Thoracic aorta (tissue), 2 donors: Measurements from ENCODE around the gene RUNDC1. TPM values are rescaled to one million over a fixed set of nuclear protein-coding genes. Genes with fewer than 3 reads are reported as not detected.

Experiments used
- ATAC-seq: fragments of 150-250 bp; one replicate; pipeline ENCODE4 v1.8.0; 2017; ENCODE audit warnings: low read depth; ENCODE audit not compliant: insufficient number of reproducible peaks, low FRiP score
- DNase-seq: peaks from one replicate; pipeline ENCODE4 v3.0.0-alpha.2; 2020; ENCODE audit warnings: low spot score
- H3K27ac ChIP-seq, 2 donors: fragments of 200-600 bp; sonication (generic); 1 replicate in 1 of 2; 2 replicates in 1 of 2; pipeline ENCODE4 v1.5.1; 2016; ENCODE audit warnings: mild to moderate bottlenecking in 2 of 2, moderate library complexity in 2 of 2
- H3K27me3 ChIP-seq: fragments of 200-600 bp; sonication (generic); replicated peaks from 2 replicates; pipeline ENCODE4 v1.6.0; 2016; ENCODE audit warnings: mild to moderate bottlenecking; ENCODE audit not compliant: insufficient read depth
- H3K36me3 ChIP-seq: fragments of 200-600 bp; sonication (generic); one replicate; pipeline ENCODE4 v1.5.1; 2016
- H3K4me1 ChIP-seq, 2 donors: fragments of 200-600 bp; sonication (generic); 1 replicate in 1 of 2; 2 replicates in 1 of 2; pipeline versions ENCODE4 v1.5.1 to v1.6.0; 2016; ENCODE audit warnings: low read depth in 2 of 2, mild to moderate bottlenecking in 1 of 2; ENCODE audit not compliant: control insufficient read depth in 1 of 2
- H3K4me3 ChIP-seq: fragments of 200-600 bp; sonication (generic); 2 replicates; pipeline ENCODE4 v1.5.1; 2016; ENCODE audit warnings: mild to moderate bottlenecking
- H3K9me3 ChIP-seq: fragments of 200-600 bp; sonication (generic); 2 replicates; pipeline ENCODE4 v1.5.1; 2016
- CTCF ChIP-seq: fragments of 200-600 bp; sonication (generic); IDR thresholded peaks from one replicate; pipeline ENCODE4 v1.5.1; 2019; ENCODE audit warnings: antibody characterized with exemption
- total RNA-seq, 2 donors: library from RNA; depleted of rRNA; stranded (reverse); fragments of >200 nt; gene quantifications; one replicate each; pipeline versions ENCODE4 v1.1.0 to v1.2.3, GENCODE V29; 2016

RUNDC1 gene
- total RNA-seq, 2 donors from 2014 or later: 16.6 to 17.9 TPM

GRCh38 chr17:43018932-43019331 lies 38.6 kb downstream of the RUNDC1 start:
- H3K27me3 ChIP-seq: no peaks in the 10 kb centered on the region
- peaks cover 12% of the 10 kb centered on the region for H3K36me3 ChIP-seq
- peaks cover 15 to 23% of the 10 kb centered on the region in 2 donors for H3K4me1 ChIP-seq
- H3K9me3 ChIP-seq: no peaks in the 10 kb centered on the region
- H3K4me3 ChIP-seq: no peak overlapping the region
- ATAC-seq (no peak), DNase-seq (no peak)
- no peak for TF ChIP-seq CTCF
- H3K27ac ChIP-seq: no peak overlapping the region

GRCh38 chr17:43019418-43019817 lies 39.1 kb downstream of the RUNDC1 start:
- ATAC-seq: no peak
- H3K4me1 ChIP-seq: peaks cover 15 to 23% of the 10 kb centered on the region in 2 donors
- H3K27ac ChIP-seq: peak overlapping the region in 1 of 2 donors; percentile 86
- TF ChIP-seq CTCF: no peak
- H3K9me3 ChIP-seq: no peaks in the 10 kb centered on the region
- no peak overlapping the region for H3K4me3 ChIP-seq
- H3K27me3 ChIP-seq: no peaks in the 10 kb centered on the region
- peaks cover 12% of the 10 kb centered on the region for H3K36me3 ChIP-seq
- no peak for DNase-seq

- H3K36me3 ChIP-seq: peaks cover 7% of the 10 kb centered on the region
- peaks cover 15 to 23% of the 10 kb centered on the region in 2 donors for H3K4me1 ChIP-seq
- H3K27ac ChIP-seq: peak overlapping the region in 1 of 2 donors; percentile 86
- DNase-seq: no peak
- no peaks in the 10 kb centered on the region for H3K9me3 ChIP-seq
- H3K4me3 ChIP-seq: peak overlapping the region; percentile 100
- no peaks in the 10 kb centered on the region for H3K27me3 ChIP-seq
- no peak for TF ChIP-seq CTCF
- no peak for ATAC-seq
Measured at GRCh38 chr17:43020030-43020621, 39.8 kb downstream of the RUNDC1 start.

GRCh38 chr17:43020789-43021740 lies 40.7 kb downstream of the RUNDC1 start:
- Histone ChIP-seq H3K36me3 (peaks cover 2% of the 10 kb centered on the region), H3K4me3 (peak overlapping the region; percentile 100), H3K27me3 (no peaks in the 10 kb centered on the region), H3K27ac (peak overlapping the region; percentile 71 to 86), H3K9me3 (no peaks in the 10 kb centered on the region), H3K4me1 (peaks cover 15 to 27% of the 10 kb centered on the region in 2 donors)
- peak; percentile 32 for ATAC-seq
- DNase-seq: no peak
- TF ChIP-seq CTCF: no peak

GRCh38 chr17:43021741-43022512 lies 41.6 kb downstream of the RUNDC1 start, which contains the start of gene VAT1:
TSS of gene VAT1 (minus strand) at chr17:43022385. CDS start at chr17:43022322, 63 bp downstream.
- Histone ChIP-seq H3K9me3 (no peaks in the 10 kb centered on the region), H3K27me3 (no peaks in the 10 kb centered on the region), H3K4me1 (peaks cover 15 to 27% of the 10 kb centered on the region in 2 donors), H3K27ac (peak within 1 kb of the TSS; percentile 71 to 86), H3K36me3 (no peaks in the 10 kb centered on the region), H3K4me3 (peak within 1 kb of the TSS; percentile 100)
- ATAC-seq (peak; percentile 20), DNase-seq (no peak)
- TF ChIP-seq CTCF: no peak
